Upper lobe of left lung (tissue), 6 donors: Measurements from ENCODE around the gene RIMBP2. TPM values are rescaled to one million over a fixed set of nuclear protein-coding genes. Genes with fewer than 3 reads are reported as not detected.

Source experiments
- ATAC-seq, 2 donors: fragments of 200-7000 bp; cut with Tn5 transposase; one replicate each; pipeline ENCODE4 v1.9.1; 2022; ENCODE audit warnings: mild to moderate bottlenecking in 2 of 2, moderate library complexity in 2 of 2; ENCODE audit not compliant: low FRiP score in 2 of 2
- DNase-seq, 2 donors: peaks; one replicate each; pipeline ENCODE4 v3.0.0-alpha.2; 2019 to 2020
- H3K27ac ChIP-seq, 4 donors: fragments of 200-600 bp; sonication (generic); one replicate each; pipeline ENCODE4 v1.5.1; 2016 to 2019
- H3K27me3 ChIP-seq, 4 donors: fragments of 200-600 bp; sonication (generic); one replicate each; pipeline ENCODE4 v1.5.1; 2017 to 2019
- H3K36me3 ChIP-seq, 4 donors: fragments of 200-600 bp; sonication (generic); one replicate each; pipeline ENCODE4 v1.5.1; 2016 to 2019
- H3K4me1 ChIP-seq, 4 donors: fragments of 200-600 bp; sonication (generic); one replicate each; pipeline ENCODE4 v1.5.1; 2018 to 2019
- H3K4me3 ChIP-seq, 4 donors: fragments of 200-600 bp; sonication (generic); one replicate each; pipeline ENCODE4 v1.5.1; 2017 to 2019; ENCODE audit warnings: mild to moderate bottlenecking in 2 of 4, moderate library complexity in 1 of 4
- H3K9me3 ChIP-seq, 4 donors: fragments of 200-600 bp; sonication (generic); one replicate each; pipeline ENCODE4 v1.5.1; 2018 to 2019
- CTCF ChIP-seq, 6 experiments: fragments of 450-650 bp in 4 of 6; fragments of 200-600 bp in 2 of 6; sonication (generic) in 2 of 6; IDR thresholded peaks; one replicate each; pipeline ENCODE4 v1.5.1; 2016 to 2019; ENCODE audit warnings: antibody characterized with exemption in 6 of 6
- EP300 ChIP-seq, 4 donors: sonication (generic); formaldehyde crosslinking; IDR thresholded peaks; one replicate each; pipeline ENCODE4 v1.5.1; 2017; ENCODE audit warnings: antibody characterized with exemption in 4 of 4, control low read depth in 2 of 4
- POLR2A ChIP-seq, 4 donors: fragments of 450-650 bp; IDR thresholded peaks; one replicate each; pipeline ENCODE4 v1.5.1; 2016 to 2017; ENCODE audit warnings: antibody characterized with exemption in 4 of 4, mild to moderate bottlenecking in 2 of 4
- POLR2AphosphoS5 ChIP-seq, 2 donors: sonication (generic); formaldehyde crosslinking; IDR thresholded peaks; one replicate each; pipeline ENCODE4 v1.5.1; 2017; ENCODE audit warnings: antibody characterized with exemption in 2 of 2
- WGBS, 2 donors: methylation state at CpG; one replicate each; pipeline ENCODE4 v1.1.5; 2017 to 2018; 5-methylcytosine and 5-hydroxymethylcytosine counted together
- total RNA-seq, 6 donors: library from RNA; depleted of rRNA in 4 of 6; stranded (reverse); fragments of >200 nt in 4 of 6; gene quantifications; one replicate each; pipeline versions ENCODE4 v1.1.0 to v1.2.1, GENCODE V29; 2016 to 2021
- donor health status: DM: no; HTN: no; CAD: no; lungs with moderate emphysema.
- donor health status: DM: no; HTN: yes; CAD: no; lungs with severe emphysema.

The RIMBP2 gene
- total RNA-seq, 6 donors from 2014 or later, result 0.23 to 3.9 (median 0.44) TPM; not detected in 1

GRCh38 chr12:130582286-130582685, 133.8 kb downstream of the RIMBP2 start:
- ATAC-seq, result no peak
- WGBS, 2 donors, result 86 to 93% methylated on average over 4 to 6 of the region's 6 CpGs
- no peaks in the 10 kb centered on the region for H3K36me3 ChIP-seq
- no peaks in the 10 kb centered on the region for H3K4me1 ChIP-seq
- TF ChIP-seq POLR2A (IDR thresholded peaks at IDR 0.05) (no peak), EP300 (IDR thresholded peaks at IDR 0.05) (no peak), CTCF (IDR thresholded peaks at IDR 0.05) (no peak), POLR2AphosphoS5 (IDR thresholded peaks at IDR 0.05) (no peak)
- no peaks in the 10 kb centered on the region for H3K9me3 ChIP-seq
- no peak overlapping the region for H3K27ac ChIP-seq
- no peaks in the 10 kb centered on the region for H3K27me3 ChIP-seq
- H3K4me3 ChIP-seq, result no peak overlapping the region
- no peak for DNase-seq

GRCh38 chr12:130581782-130582181, 134.3 kb downstream of the RIMBP2 start:
- no peak for ATAC-seq
- Histone ChIP-seq H3K4me1 (no peaks in the 10 kb centered on the region), H3K4me3 (no peak overlapping the region), H3K27ac (no peak overlapping the region), H3K36me3 (no peaks in the 10 kb centered on the region), H3K9me3 (no peaks in the 10 kb centered on the region), H3K27me3 (no peaks in the 10 kb centered on the region)
- TF ChIP-seq POLR2AphosphoS5 (IDR thresholded peaks at IDR 0.05) (no peak), CTCF (IDR thresholded peaks at IDR 0.05) (no peak)
- 65 to 82% methylated on average over 5 of the region's 5 CpGs for WGBS, 2 donors
- DNase-seq, result no peak

GRCh38 chr12:130579231-130579630, 136.9 kb downstream of the RIMBP2 start:
- Histone ChIP-seq H3K9me3 (no peaks in the 10 kb centered on the region), H3K4me1 (no peaks in the 10 kb centered on the region), H3K36me3 (no peaks in the 10 kb centered on the region), H3K27ac (no peak overlapping the region), H3K27me3 (no peaks in the 10 kb centered on the region), H3K4me3 (no peak overlapping the region)
- 43 to 58% methylated on average over 7 of the region's 7 CpGs for WGBS, 2 donors
- ATAC-seq (no peak), DNase-seq (no peak)
- no peak for TF ChIP-seq EP300 (IDR thresholded peaks at IDR 0.05)
- no peak for TF ChIP-seq CTCF (IDR thresholded peaks at IDR 0.05)
- TF ChIP-seq POLR2AphosphoS5 (IDR thresholded peaks at IDR 0.05), result no peak
- no peak for TF ChIP-seq POLR2A (IDR thresholded peaks at IDR 0.05)

- Histone ChIP-seq H3K36me3 (no peaks in the 10 kb centered on the region), H3K27me3 (no peaks in the 10 kb centered on the region), H3K4me3 (no peak overlapping the region), H3K4me1 (no peaks in the 10 kb centered on the region), H3K27ac (no peak overlapping the region), H3K9me3 (no peaks in the 10 kb centered on the region)
- DNase-seq (no peak), ATAC-seq (no peak)
- TF ChIP-seq CTCF (IDR thresholded peaks at IDR 0.05) (no peak), POLR2AphosphoS5 (IDR thresholded peaks at IDR 0.05) (no peak), EP300 (IDR thresholded peaks at IDR 0.05) (no peak), POLR2A (IDR thresholded peaks at IDR 0.05) (no peak)
- WGBS, 2 donors, result 79% methylated on average over 6 of the region's 6 CpGs
Measured at GRCh38 chr12:130577351-130577750, 138.7 kb downstream of the RIMBP2 start.

- Histone ChIP-seq H3K27ac (no peak overlapping the region), H3K36me3 (no peaks in the 10 kb centered on the region), H3K27me3 (no peaks in the 10 kb centered on the region), H3K4me3 (no peak overlapping the region), H3K4me1 (no peaks in the 10 kb centered on the region), H3K9me3 (no peaks in the 10 kb centered on the region)
- WGBS, 2 donors, result 79 to 82% methylated on average over 11 to 17 of the region's 17 CpGs
- ATAC-seq (no peak), DNase-seq (no peak)
- no peak for TF ChIP-seq CTCF (IDR thresholded peaks at IDR 0.05)
- TF ChIP-seq POLR2A (IDR thresholded peaks at IDR 0.05), result no peak
- no peak for TF ChIP-seq POLR2AphosphoS5 (IDR thresholded peaks at IDR 0.05)
- no peak for TF ChIP-seq EP300 (IDR thresholded peaks at IDR 0.05)
Measured at GRCh38 chr12:130576371-130576816, 139.7 kb downstream of the RIMBP2 start.
